Measurements from ENCODE around the gene TMEM254. TPM values are rescaled to one million over a fixed set of nuclear protein-coding genes. Genes with fewer than 3 reads are reported as not detected.

Gene TMEM254
- total RNA-seq, 1 donor from 2014 or later = 14.3 TPM

- peaks cover 2% of the 10 kb centered on the region for H3K36me3 Mint-ChIP-seq (ENCODE audit: low read depth, unreplicated experiment)
Measured at GRCh38 chr10:80081026-80081425, 2.6 kb downstream of the TMEM254 start.

GRCh38 chr10:80081801-80082750 lies 3.6 kb downstream of the TMEM254 start:
- TF ChIP-seq CTCF (IDR thresholded peaks at IDR 0.05; ENCODE audit: insufficient read depth, low read depth, low read length) (no peak), EZH2 (IDR thresholded peaks at IDR 0.05; ENCODE audit: insufficient read depth, low read length) (no peak)
- H3K4me3 Mint-ChIP-seq (ENCODE audit: unreplicated experiment) = no peak overlapping the region
- Histone ChIP-seq H3K4me1 (ENCODE audit: insufficient read depth, low read length) (peaks cover 5% of the 10 kb centered on the region), H4K20me1 (ENCODE audit: insufficient read depth, low read length) (no peaks in the 10 kb centered on the region), H3K4me3 (ENCODE audit: insufficient read depth, low read depth, low read length) (no peak overlapping the region), H3K27me3 (ENCODE audit: insufficient read depth, low read length) (no peaks in the 10 kb centered on the region), H2AFZ (ENCODE audit: low read depth, low read length) (no peak overlapping the region), H3K36me3 (ENCODE audit: insufficient read depth, low read length) (no peaks in the 10 kb centered on the region), H3K9me3 (ENCODE audit: insufficient read depth, low read depth, low read length) (no peaks in the 10 kb centered on the region), H3K27ac (ENCODE audit: low read depth, low read length) (no peak overlapping the region), H3K4me2 (ENCODE audit: low read length) (no peak overlapping the region), H3K79me2 (ENCODE audit: insufficient read depth, low read length) (no peaks in the 10 kb centered on the region), H3K9ac (ENCODE audit: low read length) (no peak overlapping the region)
- no peaks in the 10 kb centered on the region for H3K4me1 Mint-ChIP-seq (ENCODE audit: low read depth, unreplicated experiment)
- H3K36me3 Mint-ChIP-seq (ENCODE audit: low read depth, unreplicated experiment) = no peaks in the 10 kb centered on the region
- no peak for FAIRE-seq
- no peak for DNase-seq (ENCODE audit: low read depth)
- H3K27me3 Mint-ChIP-seq (ENCODE audit: low read depth, unreplicated experiment) = no peaks in the 10 kb centered on the region
- H3K27ac Mint-ChIP-seq (ENCODE audit: unreplicated experiment) = no peak overlapping the region
- no peaks in the 10 kb centered on the region for H3K9me3 Mint-ChIP-seq (ENCODE audit: unreplicated experiment)

More at GRCh38 chr10:80081026-80081425, 2.6 kb downstream of the TMEM254 start:
- H3K4me2 ChIP-seq (ENCODE audit: low read length) = no peak overlapping the region
- H3K27ac Mint-ChIP-seq (ENCODE audit: unreplicated experiment) = no peak overlapping the region
- DNase-seq (ENCODE audit: low read depth) (no peak), FAIRE-seq (no peak)
- no peaks in the 10 kb centered on the region for H4K20me1 ChIP-seq (ENCODE audit: insufficient read depth, low read length)
- H3K79me2 ChIP-seq (ENCODE audit: insufficient read depth, low read length) = no peaks in the 10 kb centered on the region
- H3K27me3 ChIP-seq (ENCODE audit: insufficient read depth, low read length) = no peaks in the 10 kb centered on the region
- no peak overlapping the region for H2AFZ ChIP-seq (ENCODE audit: low read depth, low read length)
- no peak overlapping the region for H3K4me3 ChIP-seq (ENCODE audit: insufficient read depth, low read depth, low read length)
- peaks cover 5% of the 10 kb centered on the region for H3K4me1 ChIP-seq (ENCODE audit: insufficient read depth, low read length)
- TF ChIP-seq CTCF (IDR thresholded peaks at IDR 0.05; ENCODE audit: insufficient read depth, low read depth, low read length) (no peak), EZH2 (IDR thresholded peaks at IDR 0.05; ENCODE audit: insufficient read depth, low read length) (no peak)
- H3K36me3 ChIP-seq (ENCODE audit: insufficient read depth, low read length) = no peaks in the 10 kb centered on the region
- H3K4me3 Mint-ChIP-seq (ENCODE audit: unreplicated experiment) = no peak overlapping the region
- no peak overlapping the region for H3K9ac ChIP-seq (ENCODE audit: low read length)
- H3K27ac ChIP-seq (ENCODE audit: low read depth, low read length) = no peak overlapping the region
- no peaks in the 10 kb centered on the region for H3K4me1 Mint-ChIP-seq (ENCODE audit: low read depth, unreplicated experiment)
- H3K9me3 Mint-ChIP-seq (ENCODE audit: unreplicated experiment) = no peaks in the 10 kb centered on the region
- no peaks in the 10 kb centered on the region for H3K27me3 Mint-ChIP-seq (ENCODE audit: low read depth, unreplicated experiment)
- H3K9me3 ChIP-seq (ENCODE audit: insufficient read depth, low read depth, low read length) = no peaks in the 10 kb centered on the region

- Histone ChIP-seq H3K4me2 (ENCODE audit: low read length) (no peak overlapping the region), H3K4me3 (ENCODE audit: insufficient read depth, low read depth, low read length) (no peak overlapping the region), H3K9me3 (ENCODE audit: insufficient read depth, low read depth, low read length) (no peaks in the 10 kb centered on the region), H3K27me3 (ENCODE audit: insufficient read depth, low read length) (no peaks in the 10 kb centered on the region), H4K20me1 (ENCODE audit: insufficient read depth, low read length) (no peaks in the 10 kb centered on the region), H3K9ac (ENCODE audit: low read length) (no peak overlapping the region), H2AFZ (ENCODE audit: low read depth, low read length) (no peak overlapping the region), H3K36me3 (ENCODE audit: insufficient read depth, low read length) (no peaks in the 10 kb centered on the region), H3K4me1 (ENCODE audit: insufficient read depth, low read length) (no peaks in the 10 kb centered on the region), H3K79me2 (ENCODE audit: insufficient read depth, low read length) (no peaks in the 10 kb centered on the region), H3K27ac (ENCODE audit: low read depth, low read length) (no peak overlapping the region)
- H3K27me3 Mint-ChIP-seq (ENCODE audit: low read depth, unreplicated experiment) = no peaks in the 10 kb centered on the region
- no peaks in the 10 kb centered on the region for H3K9me3 Mint-ChIP-seq (ENCODE audit: unreplicated experiment)
- H3K4me3 Mint-ChIP-seq (ENCODE audit: unreplicated experiment) = no peak overlapping the region
- no peak overlapping the region for H3K27ac Mint-ChIP-seq (ENCODE audit: unreplicated experiment)
- TF ChIP-seq CTCF (IDR thresholded peaks at IDR 0.05; ENCODE audit: insufficient read depth, low read depth, low read length) = no peak
- TF ChIP-seq EZH2 (IDR thresholded peaks at IDR 0.05; ENCODE audit: insufficient read depth, low read length) = no peak
- FAIRE-seq (no peak), DNase-seq (ENCODE audit: low read depth) (no peak)
- no peaks in the 10 kb centered on the region for H3K4me1 Mint-ChIP-seq (ENCODE audit: low read depth, unreplicated experiment)
- H3K36me3 Mint-ChIP-seq (ENCODE audit: low read depth, unreplicated experiment) = no peaks in the 10 kb centered on the region
Measured at GRCh38 chr10:80090121-80090520, 11.7 kb downstream of the TMEM254 start.

All from astrocyte (in vitro differentiated cells and primary cell).